ENCODE data around the gene OGFOD3.
"Not testable (repeated sequence)": the region's sequence is repeated elsewhere in the genome, so short reads cannot be mapped to it uniquely, and the experiment has no call there.

DNA sequence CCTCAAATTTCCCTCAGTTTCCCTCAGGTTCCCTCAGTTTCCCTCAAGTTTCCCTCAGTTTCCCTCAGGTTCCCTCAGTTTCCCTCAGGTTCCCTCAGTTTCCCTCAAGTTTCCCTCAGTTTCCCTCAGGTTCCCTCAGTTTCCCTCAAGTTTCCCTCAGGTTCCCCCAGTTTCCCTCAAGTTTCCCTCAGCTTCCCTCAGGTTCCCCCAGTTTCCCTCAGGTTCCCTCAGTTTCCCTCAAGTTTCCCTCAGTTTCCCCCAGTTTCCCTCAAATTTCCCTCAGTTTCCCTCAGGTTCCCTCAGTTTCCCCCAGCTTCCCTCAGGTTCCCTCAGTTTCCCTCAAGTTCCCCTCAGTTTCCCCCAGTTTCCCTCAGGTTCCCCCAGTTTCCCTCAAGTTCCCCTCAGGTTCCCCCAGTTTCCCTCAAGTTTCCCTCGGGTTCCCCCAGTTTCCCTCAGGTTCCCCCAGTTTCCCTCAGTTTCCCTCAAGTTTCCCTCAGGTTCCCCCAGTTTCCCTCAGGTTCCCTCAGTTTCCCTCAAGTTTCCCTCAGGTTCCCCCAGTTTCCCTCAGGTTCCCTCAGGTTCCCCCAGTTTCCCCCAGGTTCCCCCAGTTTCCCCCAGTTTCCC lies 58.8 kb downstream of the OGFOD3 start:
- TF ChIP-seq, protein P1, sequence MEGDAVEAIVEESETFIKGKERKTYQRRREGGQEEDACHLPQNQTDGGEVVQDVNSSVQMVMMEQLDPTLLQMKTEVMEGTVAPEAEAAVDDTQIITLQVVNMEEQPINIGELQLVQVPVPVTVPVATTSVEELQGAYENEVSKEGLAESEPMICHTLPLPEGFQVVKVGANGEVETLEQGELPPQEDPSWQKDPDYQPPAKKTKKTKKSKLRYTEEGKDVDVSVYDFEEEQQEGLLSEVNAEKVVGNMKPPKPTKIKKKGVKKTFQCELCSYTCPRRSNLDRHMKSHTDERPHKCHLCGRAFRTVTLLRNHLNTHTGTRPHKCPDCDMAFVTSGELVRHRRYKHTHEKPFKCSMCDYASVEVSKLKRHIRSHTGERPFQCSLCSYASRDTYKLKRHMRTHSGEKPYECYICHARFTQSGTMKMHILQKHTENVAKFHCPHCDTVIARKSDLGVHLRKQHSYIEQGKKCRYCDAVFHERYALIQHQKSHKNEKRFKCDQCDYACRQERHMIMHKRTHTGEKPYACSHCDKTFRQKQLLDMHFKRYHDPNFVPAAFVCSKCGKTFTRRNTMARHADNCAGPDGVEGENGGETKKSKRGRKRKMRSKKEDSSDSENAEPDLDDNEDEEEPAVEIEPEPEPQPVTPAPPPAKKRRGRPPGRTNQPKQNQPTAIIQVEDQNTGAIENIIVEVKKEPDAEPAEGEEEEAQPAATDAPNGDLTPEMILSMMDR (IDR thresholded peaks at IDR 0.05), result not testable (repeated sequence)
- not testable (repeated sequence) for TF ChIP-seq EZH2 (IDR thresholded peaks at IDR 0.05; ENCODE audit: borderline replicate concordance, insufficient read depth, low read depth, low read length, poor library complexity, severe bottlenecking)
